ENCODE measurements around the gene FYB1. TPM values are rescaled to one million over a fixed set of nuclear protein-coding genes. Genes with fewer than 3 reads are reported as not detected.

FYB1 gene
- total and polyA plus RNA-seq, 7 experiments from 2014 or later, result 310 to 701 (median 491) TPM

- POLR2A ChIA-PET, result interaction anchor here (0.6 to 2.9 kb wide), 7 partner anchors 13 to 138 kb away, joined by 3 to 9 read pairs (median 5); no protein-coding TSS in a partner anchor
- H3K36me3 Mint-ChIP-seq, result peaks cover 0 to 16% (median 13%) of the 10 kb centered on the region in 5 donors
These were observed 145.1 kb downstream of the FYB1 start, which contains the start of gene RICTOR for GRCh38 chr5:39074017-39074814. RICTOR (minus strand) TSS chr5:39074399; CDS start chr5:39074377, 22 bp downstream.

GRCh38 chr5:39073767-39074016 lies 145.7 kb downstream of the FYB1 start:
- H3K27ac Mint-ChIP-seq, result peak overlapping the region; percentile 95 to 99 (median 97)
- peaks cover 0 to 10% (median 0%) of the 10 kb centered on the region in 3 experiments for H3K36me3 ChIP-seq (ENCODE audit: control insufficient read depth in 2 of 3, insufficient read depth in 3 of 3, low read length in 3 of 3)
- intact Hi-C loops (cut with micrococcal nuclease), result loop anchor here (1.0 to 10.0 kb wide), 16 partner anchors 15 to 1764 kb away; partner anchors contain the start of genes RPL37 (in 2 of the 2), FYB1 (in 1 of the 2) and PTGER4 (in 1 of the 2)
- H3K4me3 ChIP-seq (ENCODE audit: low read length), result peak overlapping the region; percentile 70
- no peaks in the 10 kb centered on the region for H3K9me3 ChIP-seq (ENCODE audit: control insufficient read depth in 2 of 3, low read length in 3 of 3)
- peaks cover 12 to 17% of the 10 kb centered on the region in 2 donors for H3K4me1 ChIP-seq (ENCODE audit: control insufficient read depth in 2 of 2, insufficient read depth in 2 of 2, low read length in 2 of 2)
- peaks cover 11% of the 10 kb centered on the region in 2 donors for H3K27me3 ChIP-seq (ENCODE audit: control insufficient read depth in 2 of 2, insufficient read depth in 2 of 2, low read length in 2 of 2)
- CTCF ChIA-PET, result interaction anchor here (1.0 kb wide), 1 partner anchor 68 kb away, joined by 3 read pairs; no protein-coding TSS in a partner anchor
- ATAC-seq (peak; percentile 21), DNase-seq (peak in 2 of 9 donors; percentile 34 to 67)
- peak overlapping the region; percentile 100 for H3K27ac ChIP-seq (ENCODE audit: low read depth, low read length)
- peak overlapping the region; percentile 89 to 98 (median 96) for H3K4me3 Mint-ChIP-seq
- H3K4me1 Mint-ChIP-seq, result peaks cover 24 to 68% (median 54%) of the 10 kb centered on the region in 7 donors
- POLR2A ChIA-PET, result interaction anchor here (1.0 to 2.9 kb wide), 7 partner anchors 12 to 138 kb away, joined by 3 to 9 read pairs (median 5); no protein-coding TSS in a partner anchor
- peaks cover 0 to 1% (median 0%) of the 10 kb centered on the region in 11 donors for H3K9me3 Mint-ChIP-seq
- peaks cover 0 to 24% (median 12%) of the 10 kb centered on the region in 5 donors for H3K27me3 Mint-ChIP-seq
- H3K36me3 Mint-ChIP-seq, result peaks cover 0 to 18% (median 17%) of the 10 kb centered on the region in 5 donors

More at GRCh38 chr5:39074017-39074814, 145.1 kb downstream of the FYB1 start, which contains the start of gene RICTOR:
- ATAC-seq, result peak; percentile 86
- Mint-ChIP-seq H3K4me3 (peak within 1 kb of the TSS; percentile 89 to 99 (median 98)), H3K9me3 (peaks cover 0 to 1% (median 0%) of the 10 kb centered on the region in 11 donors), H3K27me3 (peaks cover 3 to 29% (median 15%) of the 10 kb centered on the region in 5 donors), H3K4me1 (peaks cover 23 to 64% (median 51%) of the 10 kb centered on the region in 7 donors), H3K27ac (peak within 1 kb of the TSS; percentile 95 to 99 (median 98))
- Histone ChIP-seq H3K27ac (ENCODE audit: low read depth, low read length) (peak within 1 kb of the TSS; percentile 100), H3K9me3 (ENCODE audit: control insufficient read depth in 2 of 3, low read length in 3 of 3) (no peaks in the 10 kb centered on the region), H3K27me3 (ENCODE audit: control insufficient read depth in 2 of 2, insufficient read depth in 2 of 2, low read length in 2 of 2) (peaks cover 11 to 12% of the 10 kb centered on the region in 2 donors), H3K4me3 (ENCODE audit: low read length) (peak within 1 kb of the TSS; percentile 70), H3K36me3 (ENCODE audit: control insufficient read depth in 2 of 3, insufficient read depth in 3 of 3, low read length in 3 of 3) (peaks cover 0 to 10% (median 0%) of the 10 kb centered on the region in 3 experiments), H3K4me1 (ENCODE audit: control insufficient read depth in 2 of 2, insufficient read depth in 2 of 2, low read length in 2 of 2) (peaks cover 12 to 17% of the 10 kb centered on the region in 2 donors)
- intact Hi-C loops (cut with micrococcal nuclease), result loop anchor here (1.0 to 10.0 kb wide), 11 partner anchors 33 to 1763 kb away; partner anchors contain the start of genes RPL37 (in 2 of the 2) and FYB1 (in 1 of the 2)
- CTCF ChIA-PET, result interaction anchor here (1.0 kb wide), 1 partner anchor 68 kb away, joined by 3 read pairs; no protein-coding TSS in a partner anchor
- peak; percentile 83 to 95 (median 88) for DNase-seq

GRCh38 chr5:39072925-39073766 lies 146.2 kb downstream of the FYB1 start:
- peaks cover 7 to 11% of the 10 kb centered on the region in 2 donors for H3K27me3 ChIP-seq (ENCODE audit: control insufficient read depth in 2 of 2, insufficient read depth in 2 of 2, low read length in 2 of 2)
- H3K36me3 ChIP-seq (ENCODE audit: control insufficient read depth in 2 of 3, insufficient read depth in 3 of 3, low read length in 3 of 3), result peaks cover 0 to 15% (median 0%) of the 10 kb centered on the region in 3 experiments
- peak overlapping the region; percentile 100 for H3K27ac ChIP-seq (ENCODE audit: low read depth, low read length)
- Mint-ChIP-seq H3K27ac (peak overlapping the region; percentile 95 to 99 (median 97)), H3K4me1 (peaks cover 29 to 73% (median 60%) of the 10 kb centered on the region in 7 donors), H3K9me3 (peaks cover 0 to 6% (median 0%) of the 10 kb centered on the region in 11 donors), H3K27me3 (peaks cover 0 to 20% (median 7%) of the 10 kb centered on the region in 5 donors), H3K36me3 (peaks cover 3 to 24% (median 23%) of the 10 kb centered on the region in 5 donors), H3K4me3 (peak overlapping the region; percentile 89 to 98 (median 96))
- DNase-seq, result peak in 8 of 9 donors; percentile 58 to 72 (median 64)
- ATAC-seq, result peak; percentile 45
- peak overlapping the region; percentile 70 for H3K4me3 ChIP-seq (ENCODE audit: low read length)
- H3K9me3 ChIP-seq (ENCODE audit: control insufficient read depth in 2 of 3, low read length in 3 of 3), result no peaks in the 10 kb centered on the region
- peaks cover 12 to 17% of the 10 kb centered on the region in 2 donors for H3K4me1 ChIP-seq (ENCODE audit: control insufficient read depth in 2 of 2, insufficient read depth in 2 of 2, low read length in 2 of 2)
- CTCF ChIA-PET, result interaction anchor here (1.0 kb wide), 1 partner anchor 67 kb away, joined by 3 read pairs; no protein-coding TSS in a partner anchor
- intact Hi-C loops (cut with micrococcal nuclease), result loop anchor here (1.0 to 10.0 kb wide), 15 partner anchors 14 to 1764 kb away; partner anchors contain the start of genes RPL37 (in 2 of the 2), FYB1 (in 1 of the 2) and PTGER4 (in 1 of the 2)
- POLR2A ChIA-PET, result interaction anchor here (1.0 to 2.9 kb wide), 10 partner anchors 8 to 139 kb away, joined by 3 to 9 read pairs (median 4); no protein-coding TSS in a partner anchor

GRCh38 chr5:39068099-39068498 lies 151.3 kb downstream of the FYB1 start:
- ATAC-seq (no peak), DNase-seq (no peak)
- H3K9me3 ChIP-seq (ENCODE audit: control insufficient read depth in 2 of 3, low read length in 3 of 3), result peaks cover 0 to 24% (median 0%) of the 10 kb centered on the region in 3 experiments
- ChIA-PET CTCF (no interaction called here), POLR2A (interaction anchor here (0.7 to 1.1 kb wide), 2 partner anchors 11 to 1616 kb away, joined by 3 to 4 read pairs; no protein-coding TSS in a partner anchor)
- intact Hi-C loops (cut with micrococcal nuclease), result no loop called here
- H3K27ac ChIP-seq (ENCODE audit: low read depth, low read length), result no peak overlapping the region
- H3K4me1 ChIP-seq (ENCODE audit: control insufficient read depth in 2 of 2, insufficient read depth in 2 of 2, low read length in 2 of 2), result peaks cover 12 to 14% of the 10 kb centered on the region in 2 donors
- no peaks in the 10 kb centered on the region for H3K27me3 ChIP-seq (ENCODE audit: control insufficient read depth in 2 of 2, insufficient read depth in 2 of 2, low read length in 2 of 2)
- Mint-ChIP-seq H3K4me1 (peaks cover 40 to 87% (median 78%) of the 10 kb centered on the region in 7 donors), H3K4me3 (peak overlapping the region in 2 of 10 donors; percentile 2 to 43), H3K27me3 (no peaks in the 10 kb centered on the region), H3K9me3 (peaks cover 10 to 35% (median 15%) of the 10 kb centered on the region in 11 donors), H3K27ac (peak overlapping the region in 3 of 9 donors; percentile 11 to 83 (median 12)), H3K36me3 (peaks cover 25 to 53% (median 48%) of the 10 kb centered on the region in 5 donors)
- no peak overlapping the region for H3K4me3 ChIP-seq (ENCODE audit: low read length)
- peaks cover 0 to 35% (median 0%) of the 10 kb centered on the region in 3 experiments for H3K36me3 ChIP-seq (ENCODE audit: control insufficient read depth in 2 of 3, insufficient read depth in 3 of 3, low read length in 3 of 3)

- no peaks in the 10 kb centered on the region for H3K27me3 ChIP-seq (ENCODE audit: control insufficient read depth in 2 of 2, insufficient read depth in 2 of 2, low read length in 2 of 2)
- POLR2A ChIA-PET, result no interaction called here
- peaks cover 11 to 14% of the 10 kb centered on the region in 2 donors for H3K4me1 ChIP-seq (ENCODE audit: control insufficient read depth in 2 of 2, insufficient read depth in 2 of 2, low read length in 2 of 2)
- Mint-ChIP-seq H3K9me3 (peaks cover 10 to 35% (median 15%) of the 10 kb centered on the region in 11 donors), H3K4me1 (peaks cover 38 to 93% (median 86%) of the 10 kb centered on the region in 7 donors), H3K27me3 (no peaks in the 10 kb centered on the region), H3K4me3 (peak overlapping the region in 6 of 10 donors; percentile 38 to 70 (median 62)), H3K36me3 (peaks cover 25 to 45% (median 41%) of the 10 kb centered on the region in 5 donors), H3K27ac (peak overlapping the region in 5 of 9 donors; percentile 1 to 79 (median 64))
- peaks cover 0 to 24% (median 0%) of the 10 kb centered on the region in 3 experiments for H3K9me3 ChIP-seq (ENCODE audit: control insufficient read depth in 2 of 3, low read length in 3 of 3)
- no peak overlapping the region for H3K27ac ChIP-seq (ENCODE audit: low read depth, low read length)
- no peak for ATAC-seq
- H3K36me3 ChIP-seq (ENCODE audit: control insufficient read depth in 2 of 3, insufficient read depth in 3 of 3, low read length in 3 of 3), result peaks cover 0 to 32% (median 0%) of the 10 kb centered on the region in 3 experiments
- CTCF ChIA-PET, result no interaction called here
- H3K4me3 ChIP-seq (ENCODE audit: low read length), result no peak overlapping the region
- DNase-seq, result no peak
- intact Hi-C loops (cut with micrococcal nuclease), result loop anchor here in 1 of 2 donors (2.0 kb wide), 1 partner anchor 16 kb away; no protein-coding TSS in a partner anchor
These were observed 154.9 kb downstream of the FYB1 start for GRCh38 chr5:39064450-39064849.

Data from naive thymus-derived CD4-positive, alpha-beta T cell (primary cell).